Measurements from ENCODE around the gene TMTC4.
"Not testable (repeated sequence)": the region's sequence is repeated elsewhere in the genome, so short reads cannot be mapped to it uniquely, and the experiment has no call there.

Gene TMTC4

GRCh38 chr13:100707818-100708740 lies 33.5 kb upstream of the TMTC4 start:
- H3K4me3 ChIP-seq (replicated peaks; ENCODE audit: low read depth, low read length) = no peak overlapping the region
- peak; percentile 17 for DNase-seq (ENCODE audit: low read depth)
- TF ChIP-seq, protein P1, sequence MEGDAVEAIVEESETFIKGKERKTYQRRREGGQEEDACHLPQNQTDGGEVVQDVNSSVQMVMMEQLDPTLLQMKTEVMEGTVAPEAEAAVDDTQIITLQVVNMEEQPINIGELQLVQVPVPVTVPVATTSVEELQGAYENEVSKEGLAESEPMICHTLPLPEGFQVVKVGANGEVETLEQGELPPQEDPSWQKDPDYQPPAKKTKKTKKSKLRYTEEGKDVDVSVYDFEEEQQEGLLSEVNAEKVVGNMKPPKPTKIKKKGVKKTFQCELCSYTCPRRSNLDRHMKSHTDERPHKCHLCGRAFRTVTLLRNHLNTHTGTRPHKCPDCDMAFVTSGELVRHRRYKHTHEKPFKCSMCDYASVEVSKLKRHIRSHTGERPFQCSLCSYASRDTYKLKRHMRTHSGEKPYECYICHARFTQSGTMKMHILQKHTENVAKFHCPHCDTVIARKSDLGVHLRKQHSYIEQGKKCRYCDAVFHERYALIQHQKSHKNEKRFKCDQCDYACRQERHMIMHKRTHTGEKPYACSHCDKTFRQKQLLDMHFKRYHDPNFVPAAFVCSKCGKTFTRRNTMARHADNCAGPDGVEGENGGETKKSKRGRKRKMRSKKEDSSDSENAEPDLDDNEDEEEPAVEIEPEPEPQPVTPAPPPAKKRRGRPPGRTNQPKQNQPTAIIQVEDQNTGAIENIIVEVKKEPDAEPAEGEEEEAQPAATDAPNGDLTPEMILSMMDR (IDR thresholded peaks at IDR 0.05; ENCODE audit: low read length, missing control alignments) = no peak

- DNase-seq (ENCODE audit: low read depth); H3K4me3 ChIP-seq (replicated peaks; ENCODE audit: low read depth, low read length): not testable (repeated sequence)
These were observed 23.7 kb upstream of the TMTC4 start for GRCh38 chr13:100698331-100698730.

- H3K4me3 ChIP-seq (replicated peaks; ENCODE audit: low read depth, low read length) = no peak overlapping the region
These were observed 20.8 kb upstream of the TMTC4 start for GRCh38 chr13:100695509-100695773.

GRCh38 chr13:100694722-100695508 lies 20.3 kb upstream of the TMTC4 start:
- TF ChIP-seq, protein P1 (IDR thresholded peaks at IDR 0.05; ENCODE audit: low read length, missing control alignments) = peak; percentile 85
- peak; percentile 93 for DNase-seq (ENCODE audit: low read depth)
- no peak overlapping the region for H3K4me3 ChIP-seq (replicated peaks; ENCODE audit: low read depth, low read length)

More at GRCh38 chr13:100695509-100695773, 20.8 kb upstream of the TMTC4 start:
- no peak for DNase-seq (ENCODE audit: low read depth)
- TF ChIP-seq, protein P1 (IDR thresholded peaks at IDR 0.05; ENCODE audit: low read length, missing control alignments) = no peak

DNA sequence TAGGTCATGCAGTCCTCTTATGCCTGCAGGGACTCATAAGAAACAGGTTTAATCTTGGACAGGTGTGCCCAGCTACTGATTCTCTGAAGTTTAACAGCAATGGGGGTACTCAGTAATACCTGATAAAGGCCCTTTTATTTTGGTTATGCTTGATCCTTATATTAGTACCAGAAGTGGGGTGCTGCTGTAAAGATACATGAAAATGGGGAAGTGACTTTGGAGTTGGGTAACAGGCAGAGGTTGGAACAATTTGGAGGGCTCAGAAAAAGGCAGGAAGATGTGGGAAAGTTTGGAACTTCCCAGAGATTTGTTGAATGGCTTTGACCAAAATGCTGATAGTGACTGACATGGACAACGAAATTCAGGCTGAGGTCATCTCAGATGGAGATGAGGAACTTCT lies 14.6 kb upstream of the TMTC4 start:
- no peak for DNase-seq (ENCODE audit: low read depth)
- no peak overlapping the region for H3K4me3 ChIP-seq (replicated peaks; ENCODE audit: low read depth, low read length)
- TF ChIP-seq, protein P1 (IDR thresholded peaks at IDR 0.05; ENCODE audit: low read length, missing control alignments) = no peak

DNA sequence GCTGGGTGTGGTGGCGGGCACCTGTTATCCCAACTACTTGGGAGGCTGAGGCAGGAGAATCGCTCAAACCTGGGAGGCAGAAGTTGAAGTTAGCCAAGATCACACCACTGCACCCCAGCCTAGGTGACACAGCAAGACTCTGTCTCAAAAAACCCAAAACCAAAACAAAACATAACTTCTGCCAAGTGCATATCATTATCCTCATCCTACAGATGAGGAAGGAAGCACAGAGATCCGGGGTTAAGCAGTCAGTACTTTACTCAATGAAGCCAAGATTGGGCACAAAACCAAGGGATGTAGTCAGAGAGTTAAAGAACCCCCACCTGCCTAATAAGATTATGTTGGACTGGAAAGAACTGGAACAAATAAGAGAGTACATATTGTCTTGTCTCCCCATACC lies 5.5 kb upstream of the TMTC4 start:
- DNase-seq (ENCODE audit: low read depth) = no peak

DNA sequence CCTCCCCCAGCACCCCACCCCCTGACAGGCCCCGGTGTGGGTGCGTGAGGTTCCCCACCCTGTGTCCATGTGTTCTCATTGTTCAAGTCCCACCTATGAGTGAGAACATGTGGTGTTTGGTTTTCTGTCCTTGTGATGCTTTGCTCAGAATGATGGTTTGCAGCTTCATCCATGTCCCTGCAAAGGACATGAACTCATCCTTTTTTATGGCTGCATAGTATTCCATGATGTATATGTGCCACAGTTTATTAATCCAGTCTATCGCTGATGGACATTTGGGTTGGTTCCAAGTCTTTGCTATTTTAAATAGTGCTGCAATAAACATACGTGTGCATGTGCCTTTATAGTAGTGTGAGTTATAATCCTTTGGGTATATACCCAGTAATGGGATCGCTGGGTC lies 2.5 kb upstream of the TMTC4 start:
- not testable (repeated sequence) for DNase-seq (ENCODE audit: low read depth); H3K4me3 ChIP-seq (replicated peaks; ENCODE audit: low read depth, low read length)

More for the DNA sequence above, 5.5 kb upstream of the TMTC4 start:
- H3K4me3 ChIP-seq (replicated peaks; ENCODE audit: low read depth, low read length) = no peak overlapping the region
- TF ChIP-seq, protein P1 (IDR thresholded peaks at IDR 0.05; ENCODE audit: low read length, missing control alignments) = no peak
